Measurements from ENCODE around the gene ABHD2.

ABHD2 gene

GRCh38 chr15:89198934-89199333, 110.7 kb downstream of the ABHD2 start:
- no peak for DNase-seq

GRCh38 chr15:89199746-89200145, 111.5 kb downstream of the ABHD2 start:
- no peak for DNase-seq

GRCh38 chr15:89200182-89200581, 111.9 kb downstream of the ABHD2 start:
- DNase-seq = no peak

- no peak for DNase-seq
Measured at GRCh38 chr15:89201465-89202005, 113.3 kb downstream of the ABHD2 start.

GRCh38 chr15:89203705-89204273, 115.5 kb downstream of the ABHD2 start:
- DNase-seq = no peak

GRCh38 chr15:89205991-89206585, 117.8 kb downstream of the ABHD2 start:
- no peak for DNase-seq

- DNase-seq = peak; percentile 36 to 80
Measured at GRCh38 chr15:89206908-89207331, 118.7 kb downstream of the ABHD2 start.

GRCh38 chr15:89208256-89208655, 120.0 kb downstream of the ABHD2 start:
- DNase-seq = no peak

GRCh38 chr15:89209057-89209456, 120.8 kb downstream of the ABHD2 start:
- DNase-seq = no peak

GRCh38 chr15:89211678-89212170, 123.5 kb downstream of the ABHD2 start:
- no peak for DNase-seq

- DNase-seq = peak; percentile 20 to 22
Measured at GRCh38 chr15:89215627-89216026, 127.4 kb downstream of the ABHD2 start.

- no peak for DNase-seq
Measured at GRCh38 chr15:89217031-89217430, 128.8 kb downstream of the ABHD2 start.

GRCh38 chr15:89217686-89218376, 129.6 kb downstream of the ABHD2 start:
- no peak for DNase-seq

- no peak for DNase-seq
Measured at GRCh38 chr15:89218531-89218930, 130.3 kb downstream of the ABHD2 start.

- no peak for DNase-seq
Measured at GRCh38 chr15:89221543-89221942, 133.3 kb downstream of the ABHD2 start, which contains the start of gene RLBP1. Gene RLBP1 (minus strand): TSS chr15:89221579. CDS start chr15:89218975, 2,604 bp downstream.

GRCh38 chr15:89225588-89225987, 137.3 kb downstream of the ABHD2 start:
- DNase-seq = no peak

- no peak for DNase-seq
Measured at GRCh38 chr15:89226359-89227221, 138.3 kb downstream of the ABHD2 start.

GRCh38 chr15:89227425-89227824, 139.2 kb downstream of the ABHD2 start:
- DNase-seq = no peak

- no peak for DNase-seq
Measured at GRCh38 chr15:89230277-89230676, 142.0 kb downstream of the ABHD2 start.

GRCh38 chr15:89231832-89232231, 143.6 kb downstream of the ABHD2 start:
- DNase-seq = no peak

GRCh38 chr15:89239883-89240810, 151.9 kb downstream of the ABHD2 start:
- peak in 1 of 2 donors; percentile 35 for DNase-seq
